Right kidney (tissue), 1 donor: Measurements from ENCODE around the gene NISCH.
"Not testable (repeated sequence)": the region's sequence is repeated elsewhere in the genome, so short reads cannot be mapped to it uniquely, and the experiment has no call there.

Experiments used
- DNase-seq: peaks from one replicate; pipeline ENCODE4 v3.0.0-alpha.2; 2016

The NISCH gene

GRCh38 chr3:52513281-52513680 is 57.9 kb downstream of the NISCH start:
- no peak for DNase-seq

GRCh38 chr3:52514576-52514975 is 59.2 kb downstream of the NISCH start:
- no peak for DNase-seq

DNA sequence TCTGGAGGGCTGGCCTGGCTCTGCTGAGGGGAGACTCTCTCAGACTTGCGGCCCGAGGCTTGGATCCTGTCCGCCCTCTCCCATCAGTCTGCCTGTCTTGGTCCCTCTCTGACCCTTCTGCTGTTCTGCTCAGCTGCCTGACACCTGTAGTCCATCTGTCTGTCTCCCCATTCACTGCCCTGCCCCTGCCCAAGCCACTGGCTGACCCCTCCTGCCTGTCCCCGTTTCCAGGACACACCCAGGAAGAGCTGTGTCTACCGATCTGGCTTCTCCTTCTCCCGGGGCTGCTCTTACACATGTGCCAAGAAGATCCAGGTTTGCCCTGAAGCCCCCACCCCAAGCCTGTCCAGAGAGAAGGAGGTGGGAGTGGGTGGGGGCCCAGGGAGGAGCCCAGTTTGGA is 59.8 kb downstream of the NISCH start:
- DNase-seq = no peak

GRCh38 chr3:52516509-52517195 is 61.2 kb downstream of the NISCH start:
- DNase-seq = no peak

GRCh38 chr3:52517796-52518722 is 62.7 kb downstream of the NISCH start:
- DNase-seq = no peak

GRCh38 chr3:52518723-52519444 is 63.5 kb downstream of the NISCH start:
- DNase-seq = no peak

GRCh38 chr3:52519445-52520140 is 64.2 kb downstream of the NISCH start:
- peak; percentile 21 for DNase-seq

DNA sequence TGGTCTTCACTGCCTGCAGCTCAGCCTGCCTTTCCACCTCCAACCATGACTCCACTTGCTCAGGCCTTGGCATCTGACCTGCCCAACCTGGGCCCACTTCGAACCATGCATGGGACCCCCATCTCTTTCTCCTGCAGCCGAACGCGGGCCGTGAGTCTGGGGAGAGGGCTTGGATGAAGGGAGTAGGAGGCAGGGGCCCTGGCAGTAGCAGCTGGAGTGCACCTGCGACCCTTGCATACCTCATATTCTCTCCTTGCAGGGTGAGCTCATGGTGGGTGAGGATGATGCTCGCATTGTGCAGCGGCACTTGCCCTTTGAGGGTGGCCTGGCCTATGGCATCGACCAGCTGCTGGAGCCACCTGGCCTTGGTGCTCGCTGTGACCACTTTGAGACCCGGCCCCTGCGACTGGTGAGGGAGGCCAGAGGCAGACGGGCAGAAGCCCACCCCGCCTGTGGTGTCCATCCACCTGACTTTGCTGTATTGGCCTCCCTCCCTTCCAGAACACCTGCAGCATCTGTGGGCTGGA is 64.8 kb downstream of the NISCH start:
- no peak for DNase-seq

- no peak for DNase-seq
Observed at GRCh38 chr3:52520716-52521487, 65.5 kb downstream of the NISCH start.

DNA sequence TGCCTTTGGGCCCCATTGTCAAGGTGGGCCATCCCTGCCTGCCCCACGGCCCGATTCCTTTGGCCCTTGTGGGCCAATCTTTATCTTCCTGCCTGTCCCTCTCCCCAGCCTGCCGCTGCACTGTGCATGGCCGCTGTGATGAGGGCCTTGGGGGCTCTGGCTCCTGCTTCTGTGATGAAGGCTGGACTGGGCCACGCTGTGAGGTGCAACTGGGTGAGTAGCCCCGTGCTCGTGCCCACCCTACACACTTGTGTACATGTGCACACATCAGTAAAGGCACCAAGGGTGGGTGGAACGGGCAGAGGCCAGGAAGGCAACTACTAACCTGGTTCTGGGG is 66.1 kb downstream of the NISCH start:
- no peak for DNase-seq

DNA sequence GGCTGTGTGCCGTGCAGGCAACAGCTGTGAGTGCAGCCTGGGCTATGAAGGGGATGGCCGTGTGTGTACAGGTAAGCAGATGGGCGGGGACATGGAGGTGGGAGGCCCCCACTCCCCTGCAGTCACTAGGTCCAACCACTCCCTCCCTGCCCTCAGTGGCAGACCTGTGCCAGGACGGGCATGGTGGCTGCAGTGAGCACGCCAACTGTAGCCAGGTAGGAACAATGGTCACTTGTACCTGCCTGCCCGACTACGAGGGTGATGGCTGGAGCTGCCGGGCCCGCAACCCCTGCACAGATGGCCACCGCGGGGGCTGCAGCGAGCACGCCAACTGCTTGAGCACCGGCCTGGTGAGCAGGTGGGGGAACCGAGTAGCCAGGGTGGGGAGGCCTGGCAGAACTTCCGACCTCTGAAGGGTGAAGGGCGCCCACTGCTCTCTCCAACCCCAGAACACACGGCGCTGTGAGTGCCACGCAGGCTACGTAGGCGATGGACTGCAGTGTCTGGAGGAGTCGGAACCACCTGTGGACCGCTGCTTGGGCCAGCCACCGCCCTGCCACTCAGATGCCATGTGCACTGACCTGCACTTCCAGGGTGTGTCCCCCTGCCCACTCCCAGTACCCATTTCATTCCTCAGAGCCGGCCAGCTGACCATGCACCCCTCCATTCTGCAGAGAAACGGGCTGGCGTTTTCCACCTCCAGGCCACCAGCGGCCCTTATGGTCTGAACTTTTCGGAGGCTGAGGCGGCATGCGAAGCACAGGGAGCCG is 66.7 kb downstream of the NISCH start:
- no peak for DNase-seq

DNA sequence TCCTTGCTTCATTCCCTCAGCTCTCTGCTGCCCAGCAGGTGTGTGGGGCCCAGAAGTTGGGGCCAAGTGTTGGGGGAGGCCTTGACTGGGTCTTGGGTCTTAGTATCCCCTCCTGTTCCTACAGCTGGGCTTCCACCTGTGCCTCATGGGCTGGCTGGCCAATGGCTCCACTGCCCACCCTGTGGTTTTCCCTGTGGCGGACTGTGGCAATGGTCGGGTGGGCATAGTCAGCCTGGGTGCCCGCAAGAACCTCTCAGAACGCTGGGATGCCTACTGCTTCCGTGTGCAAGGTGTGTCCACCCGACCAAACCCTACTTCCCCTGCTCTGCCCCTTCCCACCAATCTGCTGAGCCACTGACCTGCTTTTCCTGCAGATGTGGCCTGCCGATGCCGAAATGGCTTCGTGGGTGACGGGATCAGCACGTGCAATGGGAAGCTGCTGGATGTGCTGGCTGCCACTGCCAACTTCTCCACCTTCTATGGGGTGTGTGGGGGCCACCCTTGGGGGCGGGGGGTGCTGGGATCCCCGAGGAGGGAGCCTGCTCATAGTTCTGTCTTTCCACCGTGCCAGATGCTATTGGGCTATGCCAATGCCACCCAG is 67.3 kb downstream of the NISCH start:
- no peak for DNase-seq

DNA sequence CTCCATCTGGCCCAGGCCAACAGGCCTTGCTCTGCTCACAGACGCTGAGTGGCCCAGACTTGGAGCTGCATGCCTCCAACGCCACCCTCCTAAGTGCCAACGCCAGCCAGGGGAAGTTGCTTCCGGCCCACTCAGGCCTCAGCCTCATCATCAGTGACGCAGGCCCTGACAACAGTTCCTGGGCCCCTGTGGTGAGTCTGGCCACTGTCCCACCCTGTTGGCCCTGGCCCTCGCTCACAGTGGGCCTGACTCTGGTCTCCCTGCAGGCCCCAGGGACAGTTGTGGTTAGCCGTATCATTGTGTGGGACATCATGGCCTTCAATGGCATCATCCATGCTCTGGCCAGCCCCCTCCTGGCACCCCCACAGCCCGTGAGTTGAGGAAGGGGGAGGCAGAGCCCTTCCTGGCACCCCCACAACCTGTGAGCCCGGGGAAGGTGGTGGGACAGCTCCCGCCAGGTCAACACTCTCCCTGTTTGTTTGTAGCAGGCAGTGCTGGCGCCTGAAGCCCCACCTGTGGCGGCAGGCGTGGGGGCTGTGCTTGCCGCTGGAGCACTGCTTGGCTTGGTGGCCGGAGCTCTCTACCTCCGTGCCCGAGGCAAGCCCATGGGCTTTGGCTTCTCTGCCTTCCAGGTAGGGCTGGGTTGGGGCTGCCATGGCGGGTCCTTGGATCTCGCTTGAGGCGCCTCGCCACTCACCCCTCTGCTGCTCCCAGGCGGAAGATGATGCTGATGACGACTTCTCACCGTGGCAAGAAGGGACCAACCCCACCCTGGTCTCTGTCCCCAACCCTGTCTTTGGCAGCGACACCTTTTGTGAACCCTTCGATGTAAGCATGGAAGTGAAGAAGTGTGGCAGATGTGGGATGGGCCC is 68.2 kb downstream of the NISCH start:
- DNase-seq = no peak

- DNase-seq = no peak
Observed at GRCh38 chr3:52524258-52524751, 68.9 kb downstream of the NISCH start.

GRCh38 chr3:52524752-52525679 is 69.6 kb downstream of the NISCH start:
- no peak for DNase-seq

- no peak for DNase-seq
Observed at GRCh38 chr3:52525680-52526561, 70.5 kb downstream of the NISCH start.

DNA sequence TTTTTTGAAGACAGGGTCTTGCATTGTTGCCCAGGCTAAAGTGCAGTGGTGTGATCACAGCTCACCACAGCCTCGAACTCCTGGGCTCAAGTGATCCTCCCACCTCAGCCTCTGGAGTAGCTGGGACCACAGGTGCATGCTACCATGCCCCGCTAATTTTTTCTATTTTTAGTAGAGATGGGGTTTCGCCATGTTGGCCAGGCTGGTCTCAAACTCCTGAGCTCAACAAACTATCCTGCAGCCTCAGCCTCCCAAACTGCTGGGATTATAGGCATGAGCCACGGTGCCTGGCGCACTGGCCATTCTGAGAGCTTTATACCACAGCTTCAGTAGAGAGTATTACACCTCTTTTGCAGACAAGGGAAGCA is 71.3 kb downstream of the NISCH start:
- DNase-seq = not testable (repeated sequence)
